Keratinocyte (primary cell): Measurements from ENCODE around the gene PRKACA. TPM values are rescaled to one million over a fixed set of nuclear protein-coding genes. Genes with fewer than 3 reads are reported as not detected.

Experiments used
- DNase-seq: peaks from one replicate; pipeline ENCODE4 v3.0.0-alpha.2; 2011; ENCODE audit warnings: low read depth, missing footprints, low spot score
- FAIRE-seq: peaks from 2 replicates; lab custom pipeline; 2011; peaks lifted over from hg19 to GRCh38; lab: Jason Lieb, UNC
- H2AFZ ChIP-seq: 2 replicates; pipeline ENCODE4 v1.6.0; 2012; ENCODE audit warnings: low read length, control low read depth, inconsistent platforms; ENCODE audit not compliant: control insufficient read depth
- H3K27ac ChIP-seq: 2 replicates; pipeline ENCODE4 v1.5.1; 2011; ENCODE audit warnings: low read length; ENCODE audit not compliant: control insufficient read depth, insufficient read depth
- H3K27me3 ChIP-seq: 3 replicates; pipeline ENCODE4 v1.6.0; 2011; ENCODE audit warnings: low read length; ENCODE audit not compliant: control insufficient read depth, insufficient read depth; ENCODE audit errors: extremely low read depth
- H3K36me3 ChIP-seq, 2 experiments: 2 replicates in 1 of 2; 3 replicates in 1 of 2; pipeline ENCODE4 v1.5.1; 2011; ENCODE audit warnings: low read length in 2 of 2, mild to moderate bottlenecking in 1 of 2; ENCODE audit not compliant: control insufficient read depth in 2 of 2, insufficient read depth in 2 of 2; ENCODE audit errors: extremely low read depth in 1 of 2
- H3K4me1 ChIP-seq: 3 replicates; pipeline ENCODE4 v1.5.1; 2011; ENCODE audit warnings: low read length; ENCODE audit not compliant: control insufficient read depth, insufficient read depth; ENCODE audit errors: extremely low read depth
- H3K4me2 ChIP-seq: 3 replicates; pipeline ENCODE4 v1.6.0; 2011; ENCODE audit warnings: low read depth, low read length; ENCODE audit not compliant: control insufficient read depth, insufficient read depth; ENCODE audit errors: extremely low read depth
- H3K4me3 ChIP-seq, 3 experiments: fragments of 200-600 bp in 1 of 3; sonication (generic) in 1 of 3; 2 replicates in 2 of 3; 3 replicates in 1 of 3; pipeline ENCODE4 v1.5.1; 2011 to 2016; ENCODE audit warnings: low read length in 3 of 3, mild to moderate bottlenecking in 3 of 3, control low read depth in 2 of 3, inconsistent platforms in 1 of 3, low read depth in 1 of 3, mixed read lengths in 1 of 3, mixed run types in 1 of 3, moderate library complexity in 1 of 3; ENCODE audit not compliant: control insufficient read depth in 2 of 3, insufficient read depth in 2 of 3; ENCODE audit errors: extremely low read depth in 1 of 3
- H3K79me2 ChIP-seq: 2 replicates; pipeline ENCODE4 v1.6.0; 2012; ENCODE audit warnings: low read length; ENCODE audit not compliant: control insufficient read depth, insufficient read depth
- H3K9ac ChIP-seq: 3 replicates; pipeline ENCODE4 v1.6.0; 2011; ENCODE audit warnings: low read length; ENCODE audit not compliant: control insufficient read depth, insufficient read depth; ENCODE audit errors: extremely low read depth
- H3K9me1 ChIP-seq: 3 replicates; pipeline ENCODE4 v1.6.0; 2011; ENCODE audit warnings: low read length; ENCODE audit not compliant: control insufficient read depth, insufficient read depth; ENCODE audit errors: extremely low read depth
- H3K9me3 ChIP-seq: 2 replicates; pipeline ENCODE4 v1.5.1; 2012; ENCODE audit warnings: low read depth, low read length; ENCODE audit not compliant: control insufficient read depth
- H4K20me1 ChIP-seq: 3 replicates; pipeline ENCODE4 v1.6.0; 2011; ENCODE audit warnings: low read length; ENCODE audit not compliant: control insufficient read depth, insufficient read depth; ENCODE audit errors: extremely low read depth
- EZH2 ChIP-seq: IDR thresholded peaks from one replicate; pipeline ENCODE4 v1.6.1; 2012; ENCODE audit warnings: inconsistent platforms, mild to moderate bottlenecking, low read length, moderate library complexity
- dilution Hi-C: fragments of 300-500 bp; cut with MboI; formaldehyde crosslinking; loops from one replicate; pipeline ENCODE4 v1.7.0; 2020; ENCODE audit warnings: low sequenced_read_pairs; ENCODE audit not compliant: extremely low pct_ligation_motif_present
- polyA plus RNA-seq, 5 experiments: library from polyadenylated mRNA; depleted of rRNA in 3 of 5; stranded (reverse) in 3 of 5; stranded (forward) in 1 of 5; unstranded in 1 of 5; fragments of >200 nt; gene quantifications; 1 replicate in 1 of 5; 2 replicates in 3 of 5; 3 replicates in 1 of 5; pipeline versions ENCODE4 v1.2.1 to v1.2.3, GENCODE V29; 2011 to 2012; ENCODE audit warnings: missing spikeins in 2 of 5, low read depth in 1 of 5, low replicate concordance in 1 of 5
- TF ChIP-seq, protein P1 (sequence below), 3 experiments: IDR thresholded peaks in 1 of 3; conservative IDR thresholded peaks in 1 of 3; optimal IDR thresholded peaks in 1 of 3; 2 replicates in 2 of 3; 3 replicates in 1 of 3; pipeline versions ENCODE3 to v1.5.1; 2011; ENCODE audit warnings: low read length in 3 of 3, mild to moderate bottlenecking in 3 of 3, moderate library complexity in 2 of 3, control low read depth in 1 of 3, inconsistent platforms in 1 of 3; ENCODE audit not compliant: insufficient read depth in 2 of 3; ENCODE audit errors: extremely low read depth in 1 of 3

PRKACA gene
- polyA plus RNA-seq, 1 donor (not counting 4 experiments of a cell fraction or from before 2014, with no cell fraction given) = 13.7 TPM

- dilution Hi-C loops = no loop called here
- Histone ChIP-seq H3K4me3 (no peak within 1 kb of the TSS), H3K36me3 (peaks cover 4 to 5% of the 10 kb centered on the region in 2 experiments), H2AFZ (no peak within 1 kb of the TSS), H3K27ac (no peak within 1 kb of the TSS), H3K4me1 (peaks cover 11% of the 10 kb centered on the region), H4K20me1 (no peaks in the 10 kb centered on the region), H3K79me2 (no peaks in the 10 kb centered on the region), H3K4me2 (no peak within 1 kb of the TSS), H3K9me1 (no peaks in the 10 kb centered on the region), H3K9me3 (no peaks in the 10 kb centered on the region), H3K9ac (no peak within 1 kb of the TSS), H3K27me3 (no peaks in the 10 kb centered on the region)
- TF ChIP-seq, protein P1, sequence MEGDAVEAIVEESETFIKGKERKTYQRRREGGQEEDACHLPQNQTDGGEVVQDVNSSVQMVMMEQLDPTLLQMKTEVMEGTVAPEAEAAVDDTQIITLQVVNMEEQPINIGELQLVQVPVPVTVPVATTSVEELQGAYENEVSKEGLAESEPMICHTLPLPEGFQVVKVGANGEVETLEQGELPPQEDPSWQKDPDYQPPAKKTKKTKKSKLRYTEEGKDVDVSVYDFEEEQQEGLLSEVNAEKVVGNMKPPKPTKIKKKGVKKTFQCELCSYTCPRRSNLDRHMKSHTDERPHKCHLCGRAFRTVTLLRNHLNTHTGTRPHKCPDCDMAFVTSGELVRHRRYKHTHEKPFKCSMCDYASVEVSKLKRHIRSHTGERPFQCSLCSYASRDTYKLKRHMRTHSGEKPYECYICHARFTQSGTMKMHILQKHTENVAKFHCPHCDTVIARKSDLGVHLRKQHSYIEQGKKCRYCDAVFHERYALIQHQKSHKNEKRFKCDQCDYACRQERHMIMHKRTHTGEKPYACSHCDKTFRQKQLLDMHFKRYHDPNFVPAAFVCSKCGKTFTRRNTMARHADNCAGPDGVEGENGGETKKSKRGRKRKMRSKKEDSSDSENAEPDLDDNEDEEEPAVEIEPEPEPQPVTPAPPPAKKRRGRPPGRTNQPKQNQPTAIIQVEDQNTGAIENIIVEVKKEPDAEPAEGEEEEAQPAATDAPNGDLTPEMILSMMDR (optimal IDR thresholded peaks at IDR 0.05 in 1 of 3, IDR thresholded peaks at IDR 0.05 in 1 of 3, conservative IDR thresholded peaks at IDR 0.05 in 1 of 3; ENCODE audit: extremely low read depth in 1 of 3, insufficient read depth in 2 of 3, low read length in 3 of 3) = no peak
- TF ChIP-seq EZH2 = no peak
- FAIRE-seq = no peak
- no peak for DNase-seq
Observed at GRCh38 chr19:14085309-14085995, 32.1 kb downstream of the PRKACA start, which contains the start of gene C19orf67. Gene C19orf67, minus strand, starts transcription at chr19:14085783. Its CDS starts 156 bp downstream, at chr19:14085627.

GRCh38 chr19:14082675-14082960 lies 34.9 kb downstream of the PRKACA start:
- Histone ChIP-seq H3K4me2 (no peak overlapping the region), H3K9me3 (no peaks in the 10 kb centered on the region), H3K9ac (no peak overlapping the region), H3K4me3 (no peak overlapping the region), H2AFZ (no peak overlapping the region), H3K36me3 (no peaks in the 10 kb centered on the region), H3K27ac (no peak overlapping the region), H3K9me1 (no peaks in the 10 kb centered on the region), H3K79me2 (no peaks in the 10 kb centered on the region), H3K27me3 (no peaks in the 10 kb centered on the region), H3K4me1 (peaks cover 14% of the 10 kb centered on the region), H4K20me1 (no peaks in the 10 kb centered on the region)
- DNase-seq (no peak), FAIRE-seq (no peak)
- dilution Hi-C loops = no loop called here
- TF ChIP-seq, protein P1 (optimal IDR thresholded peaks at IDR 0.05 in 1 of 3, IDR thresholded peaks at IDR 0.05 in 1 of 3, conservative IDR thresholded peaks at IDR 0.05 in 1 of 3; ENCODE audit: extremely low read depth in 1 of 3, insufficient read depth in 2 of 3, low read length in 3 of 3) = no peak
- TF ChIP-seq EZH2 = no peak
